Right lobe of liver (tissue), 6 donors: Measurements from ENCODE around the gene ABCC5. TPM values are rescaled to one million over a fixed set of nuclear protein-coding genes. Genes with fewer than 3 reads are reported as not detected.
"Not testable (repeated sequence)": the region's sequence is repeated elsewhere in the genome, so short reads cannot be mapped to it uniquely, and the experiment has no call there.

Experiments used
- ATAC-seq, 4 donors: fragments of 200-7000 bp; cut with Tn5 transposase; one replicate each; pipeline ENCODE4 v1.9.1; 2020; ENCODE audit warnings: mild to moderate bottlenecking in 4 of 4, moderate library complexity in 4 of 4
- DNase-seq, 3 donors: peaks; one replicate each; pipeline ENCODE4 v3.0.0-alpha.2; 2020
- H3K27ac ChIP-seq, 3 donors: fragments of 200-600 bp; one replicate each; pipeline ENCODE4 v1.8.0; 2022
- H3K27me3 ChIP-seq, 2 donors: fragments of 200-600 bp; one replicate each; pipeline ENCODE4 v1.8.0; 2022
- H3K36me3 ChIP-seq, 4 donors: fragments of 200-600 bp; sonication (generic) in 1 of 4; one replicate each; pipeline versions ENCODE4 v1.5.1 to v1.8.0; 2017 to 2022; ENCODE audit warnings: control low read depth in 1 of 4
- H3K4me1 ChIP-seq, 4 donors: fragments of 200-600 bp; sonication (generic) in 1 of 4; one replicate each; pipeline versions ENCODE4 v1.5.1 to v1.8.0; 2017 to 2022; ENCODE audit warnings: control low read depth in 1 of 4
- H3K4me3 ChIP-seq, 3 donors: fragments of 200-600 bp; one replicate each; pipeline ENCODE4 v1.8.0; 2022
- H3K9me3 ChIP-seq, 4 donors: fragments of 200-600 bp; sonication (generic) in 1 of 4; one replicate each; pipeline versions ENCODE4 v1.5.1 to v1.8.0; 2017 to 2022; ENCODE audit warnings: control low read depth in 1 of 4
- POLR2A ChIP-seq: fragments of 450-650 bp; IDR thresholded peaks from one replicate; pipeline ENCODE4 v1.6.1; 2017; ENCODE audit warnings: antibody characterized with exemption, mild to moderate bottlenecking
- WGBS: methylation state at CpG from one replicate; pipeline ENCODE4 v1.1.6; 2018; ENCODE audit warnings: low coverage, low lambda C conversion rate; ENCODE audit not compliant: insufficient coverage; ENCODE audit errors: missing lambda C conversion rate; 5-methylcytosine and 5-hydroxymethylcytosine counted together
- intact Hi-C, 2 donors: fragments of 100-400 bp; cut with DNase I; formaldehyde crosslinking; loops; one replicate each; pipeline versions ENCODE4 v1.11.2 to v1.14.1; 2022
- total RNA-seq, 6 experiments: library from RNA; depleted of rRNA in 2 of 6; stranded (reverse); fragments of >200 nt in 2 of 6; fragmentation: NEBNext Ultra II Directional in 3 of 6; extraction: Animal tissue kit (Norgen Biotek cat#: 25700) in 3 of 6; gene quantifications; one replicate each; pipeline versions ENCODE4 v1.1.0 to v1.2.4, GENCODE V29; 2016 to 2023
- TF ChIP-seq, protein P1 (sequence below), 4 donors: fragments of 200-600 bp in 3 of 4; fragments of 450-650 bp in 1 of 4; IDR thresholded peaks; one replicate each; pipeline versions ENCODE4 v1.5.1 to v1.8.0; 2016 to 2022; ENCODE audit warnings: antibody characterized with exemption in 4 of 4, mild to moderate bottlenecking in 2 of 4
- donor health status: DM: no; HTN: yes; CAD: no.
- donor health status: DM: no; HTN: no; CAD: no.
- donor health status: DM: no; HTN: no; CAD: no.
- donor health status: DM: no; HTN: yes; CAD: no.
- donor health status: DM: no; HTN: yes; CAD: no.

Gene ABCC5
- total RNA-seq, 6 experiments from 2014 or later: 5.5 to 9.4 (median 7.6) TPM

- TF ChIP-seq, protein P1, sequence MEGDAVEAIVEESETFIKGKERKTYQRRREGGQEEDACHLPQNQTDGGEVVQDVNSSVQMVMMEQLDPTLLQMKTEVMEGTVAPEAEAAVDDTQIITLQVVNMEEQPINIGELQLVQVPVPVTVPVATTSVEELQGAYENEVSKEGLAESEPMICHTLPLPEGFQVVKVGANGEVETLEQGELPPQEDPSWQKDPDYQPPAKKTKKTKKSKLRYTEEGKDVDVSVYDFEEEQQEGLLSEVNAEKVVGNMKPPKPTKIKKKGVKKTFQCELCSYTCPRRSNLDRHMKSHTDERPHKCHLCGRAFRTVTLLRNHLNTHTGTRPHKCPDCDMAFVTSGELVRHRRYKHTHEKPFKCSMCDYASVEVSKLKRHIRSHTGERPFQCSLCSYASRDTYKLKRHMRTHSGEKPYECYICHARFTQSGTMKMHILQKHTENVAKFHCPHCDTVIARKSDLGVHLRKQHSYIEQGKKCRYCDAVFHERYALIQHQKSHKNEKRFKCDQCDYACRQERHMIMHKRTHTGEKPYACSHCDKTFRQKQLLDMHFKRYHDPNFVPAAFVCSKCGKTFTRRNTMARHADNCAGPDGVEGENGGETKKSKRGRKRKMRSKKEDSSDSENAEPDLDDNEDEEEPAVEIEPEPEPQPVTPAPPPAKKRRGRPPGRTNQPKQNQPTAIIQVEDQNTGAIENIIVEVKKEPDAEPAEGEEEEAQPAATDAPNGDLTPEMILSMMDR (IDR thresholded peaks at IDR 0.05): no peak
- TF ChIP-seq POLR2A: no peak
- Histone ChIP-seq H3K36me3 (no peaks in the 10 kb centered on the region), H3K4me1 (peaks cover 0 to 9% (median 2%) of the 10 kb centered on the region in 4 donors), H3K27ac (peak overlapping the region in 1 of 3 donors; percentile 75), H3K27me3 (no peaks in the 10 kb centered on the region), H3K4me3 (peak overlapping the region; percentile 79 to 100 (median 99)), H3K9me3 (no peaks in the 10 kb centered on the region)
- DNase-seq: no peak
- no peak for ATAC-seq
- WGBS: 57% methylated on average over 15 of the region's 16 CpGs
- intact Hi-C loops: no loop called here
Measured at GRCh38 chr3:183883291-183884096, 134.2 kb downstream of the ABCC5 start.

GRCh38 chr3:183880121-183880520 lies 137.6 kb downstream of the ABCC5 start:
- H3K4me1 ChIP-seq: peaks cover 0 to 9% (median 2%) of the 10 kb centered on the region in 4 donors
- ATAC-seq: no peak
- H3K27ac ChIP-seq: no peak overlapping the region
- H3K4me3 ChIP-seq: no peak overlapping the region
- TF ChIP-seq, protein P1 (IDR thresholded peaks at IDR 0.05): no peak
- TF ChIP-seq POLR2A: no peak
- WGBS: 89% methylated on average over 7 of the region's 9 CpGs
- intact Hi-C loops: no loop called here
- DNase-seq: no peak
- no peaks in the 10 kb centered on the region for H3K27me3 ChIP-seq
- H3K9me3 ChIP-seq: no peaks in the 10 kb centered on the region
- no peaks in the 10 kb centered on the region for H3K36me3 ChIP-seq

DNA sequence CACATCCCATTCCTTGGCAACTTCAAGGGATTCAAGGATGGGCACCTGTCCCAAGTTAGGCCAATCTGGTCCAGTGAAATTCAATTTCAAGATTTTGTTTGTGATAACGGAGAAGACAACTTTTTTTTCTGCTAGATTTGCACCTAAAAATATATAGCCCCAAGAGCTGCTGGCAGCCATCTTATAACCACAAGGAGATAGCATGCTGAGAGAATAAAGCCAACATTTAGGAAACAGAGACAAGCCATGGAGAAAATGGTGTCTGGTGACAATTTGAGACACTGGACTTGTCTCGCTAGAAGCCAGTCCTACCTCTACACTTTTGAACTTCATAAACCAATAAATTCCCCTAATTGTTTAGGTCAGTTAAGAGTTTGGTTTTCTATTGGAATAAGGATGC lies 138.4 kb downstream of the ABCC5 start:
- 92% methylated on average over 2 of the region's 2 CpGs for WGBS
- intact Hi-C loops: no loop called here
- DNase-seq: no peak
- Histone ChIP-seq H3K27ac (no peak overlapping the region), H3K4me3 (no peak overlapping the region), H3K27me3 (no peaks in the 10 kb centered on the region), H3K9me3 (no peaks in the 10 kb centered on the region), H3K36me3 (no peaks in the 10 kb centered on the region), H3K4me1 (peaks cover 0 to 15% (median under 1%) of the 10 kb centered on the region in 4 donors)
- ATAC-seq: no peak
- no peak for TF ChIP-seq POLR2A
- TF ChIP-seq, protein P1 (IDR thresholded peaks at IDR 0.05): no peak

DNA sequence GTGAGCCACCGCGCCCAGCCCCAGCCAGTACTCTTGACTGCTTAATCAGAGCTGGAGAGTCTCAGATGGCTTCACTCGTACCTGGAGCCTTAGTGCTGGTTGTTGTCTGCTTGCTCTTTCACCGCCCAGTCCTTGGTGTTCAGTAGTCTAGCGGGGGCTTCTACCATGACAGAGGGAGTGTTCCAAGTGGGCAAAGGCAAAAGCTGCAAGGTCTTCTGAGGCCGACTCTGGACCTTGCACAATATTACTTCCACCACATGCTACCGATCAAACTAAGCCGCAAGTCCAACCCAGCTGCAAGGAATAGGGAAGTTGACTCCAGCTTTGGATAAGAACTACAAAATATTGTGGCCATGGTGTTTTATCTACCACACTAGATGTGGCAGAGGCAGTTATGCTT lies 139.6 kb downstream of the ABCC5 start:
- Histone ChIP-seq H3K36me3 (no peaks in the 10 kb centered on the region), H3K27ac (no peak overlapping the region), H3K4me3 (no peak overlapping the region), H3K9me3 (no peaks in the 10 kb centered on the region), H3K4me1 (peaks cover 0 to 13% (median 0%) of the 10 kb centered on the region in 4 donors), H3K27me3 (no peaks in the 10 kb centered on the region)
- WGBS: 40% methylated on average over 1 of the region's 8 CpGs
- no peak for TF ChIP-seq POLR2A
- TF ChIP-seq, protein P1 (IDR thresholded peaks at IDR 0.05): no peak
- intact Hi-C loops: no loop called here
- no peak for DNase-seq
- peak; percentile 50 to 69 (median 62) for ATAC-seq

DNA sequence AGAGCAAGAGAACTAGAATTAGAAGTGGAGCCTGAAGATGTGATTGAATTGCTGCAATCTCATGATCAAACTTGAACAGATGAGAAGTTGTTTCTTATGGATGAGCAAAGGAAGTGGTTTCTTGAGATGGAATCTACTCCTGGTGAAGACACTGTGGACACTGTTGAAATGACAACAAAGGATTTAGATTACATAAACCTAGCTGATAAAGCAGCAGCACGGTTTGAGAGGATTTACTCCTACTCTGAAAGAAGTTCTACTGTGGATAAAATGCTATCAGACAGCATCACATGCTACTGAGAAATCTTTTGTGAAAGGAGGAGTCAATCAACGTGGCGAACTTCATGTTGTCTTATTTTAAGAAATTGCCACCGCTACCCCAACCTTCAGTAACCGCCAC lies 140.5 kb downstream of the ABCC5 start:
- WGBS: 63% methylated on average over 4 of the region's 5 CpGs

More for the DNA sequence above, 140.5 kb downstream of the ABCC5 start:
- H3K9me3 ChIP-seq, H3K4me3 ChIP-seq, H3K36me3 ChIP-seq, intact Hi-C loops, H3K27ac ChIP-seq, ATAC-seq, H3K27me3 ChIP-seq, DNase-seq: not testable (repeated sequence)
- H3K4me1 ChIP-seq: peaks cover 0 to 12% (median 0%) of the 10 kb centered on the region in 4 donors
